K562 (cell line): ENCODE data around the gene NEMP1. TPM values are rescaled to one million over a fixed set of nuclear protein-coding genes. Genes with fewer than 3 reads are reported as not detected.

Source experiments
- ATAC-seq: fragments of 200-7000 bp; cut with Tn5 transposase; 3 replicates; pipeline ENCODE4 v1.9.1; 2020; ENCODE audit warnings: moderate library complexity
- BruUV-seq: library from RNA; stranded (reverse); fragments of 400-500 nt; replicated peaks from 2 replicates; lab custom pipeline; 2021; lab: Mats Ljungman, UMichigan
- CTCF ChIA-PET: fragments of 300-600 bp; formaldehyde crosslinking; extraction: SDS; loops from one replicate; lab custom pipeline; 2021; ENCODE audit warnings: low intra/inter-chr PET ratio; lab: Yijun Ruan, JAX
- POLR2A ChIA-PET: fragments of 300-600, 350-650 bp; sonication (Branson Sonifier 250); formaldehyde crosslinking; extraction: SDS; loops from one replicate; lab custom pipeline; 2021; ENCODE audit warnings: antibody characterized with exemption, inconsistent platforms; lab: Yijun Ruan, JAX
- DNase-seq, 4 experiments: peaks; one replicate each; pipeline versions ENCODE4 v3.0.0 to v3.0.0-alpha.2; 2011 to 2018; ENCODE audit warnings: low spot score in 3 of 4, mixed read lengths in 3 of 4; ENCODE audit errors: extremely low read depth in 1 of 4
- FAIRE-seq: peaks from 2 replicates; lab custom pipeline; 2011; peaks lifted over from hg19 to GRCh38; lab: Jason Lieb, UNC
- H2AFZ ChIP-seq: 2 replicates; pipeline ENCODE4 v1.6.0; 2011; ENCODE audit warnings: low read depth, low read length, control low read depth, inconsistent platforms
- H3K27ac ChIP-seq: fragments of 200-600 bp; 3 replicates; pipeline ENCODE4 v1.8.0; 2011; ENCODE audit warnings: low read depth, mild to moderate bottlenecking, control low read depth, inconsistent platforms, low read length, moderate library complexity, mixed read lengths; ENCODE audit errors: extremely low read depth
- H3K27me3 ChIP-seq, 2 experiments: fragments of 300-600 bp in 1 of 2; 2 replicates in 1 of 2; 3 replicates in 1 of 2; pipeline versions ENCODE4 v1.6.0 to v1.8.0; 2011; ENCODE audit warnings: inconsistent platforms in 2 of 2, low read length in 2 of 2, mild to moderate bottlenecking in 1 of 2, mixed read lengths in 1 of 2, moderate library complexity in 1 of 2; ENCODE audit not compliant: control insufficient read depth in 2 of 2, insufficient read depth in 2 of 2
- H3K36me3 ChIP-seq: fragments of 300-600 bp; 3 replicates; pipeline ENCODE4 v1.8.0; 2011; ENCODE audit warnings: mild to moderate bottlenecking, low read length, inconsistent platforms; ENCODE audit not compliant: control insufficient read depth, insufficient read depth
- H3K4me1 ChIP-seq, 2 experiments: fragments of 200-600 bp in 1 of 2; replicated peaks in 1 of 2; 2 replicates in 1 of 2; 3 replicates in 1 of 2; pipeline versions ENCODE4 v1.5.1 to v1.8.0; 2011; ENCODE audit warnings: inconsistent platforms in 2 of 2, low read length in 2 of 2, mild to moderate bottlenecking in 1 of 2, mixed read lengths in 1 of 2, moderate library complexity in 1 of 2; ENCODE audit not compliant: control insufficient read depth in 2 of 2, insufficient read depth in 2 of 2
- H3K4me2 ChIP-seq: 2 replicates; pipeline ENCODE4 v1.6.1; 2011; ENCODE audit warnings: low read length, control low read depth, inconsistent platforms, mixed read lengths; ENCODE audit not compliant: insufficient read depth
- H3K4me3 ChIP-seq: fragments of 200-600 bp; sonication (generic), shearing (Covaris generic); 2 replicates; pipeline ENCODE4 v1.5.1; 2016; ENCODE audit warnings: control low read depth, inconsistent platforms
- H3K79me2 ChIP-seq: fragments of 200-600 bp; 3 replicates; pipeline ENCODE4 v1.8.0; 2011; ENCODE audit warnings: low read length, inconsistent platforms; ENCODE audit not compliant: control insufficient read depth, insufficient read depth
- H3K9ac ChIP-seq, 2 experiments: 2 replicates each; pipeline versions ENCODE4 v1.6.0 to v1.6.1; 2011; ENCODE audit warnings: low read depth in 2 of 2, low read length in 2 of 2, control low read depth in 1 of 2, inconsistent platforms in 1 of 2, mild to moderate bottlenecking in 1 of 2, mixed read lengths in 1 of 2; ENCODE audit not compliant: insufficient read depth in 1 of 2
- H3K9me1 ChIP-seq: one replicate; pipeline ENCODE4 v1.6.0; 2011; ENCODE audit warnings: inconsistent platforms, mild to moderate bottlenecking, low read length, moderate library complexity; ENCODE audit not compliant: control insufficient read depth, insufficient read depth
- H3K9me3 ChIP-seq: replicated peaks from 2 replicates; pipeline ENCODE4 v1.5.1; 2011; ENCODE audit warnings: low read depth, low read length, inconsistent platforms; ENCODE audit not compliant: control insufficient read depth, insufficient read depth
- H4K20me1 ChIP-seq: replicated peaks from 2 replicates; pipeline ENCODE4 v1.6.1; 2011; ENCODE audit warnings: low read length, inconsistent platforms, mixed read lengths; ENCODE audit not compliant: control insufficient read depth, insufficient read depth
- ARID1B ChIP-seq: fragments of 450-650 bp; IDR thresholded peaks from 2 replicates; pipeline ENCODE4 v1.6.1; 2016; ENCODE audit warnings: antibody characterized with exemption, mild to moderate bottlenecking, inconsistent platforms
- ATF3 ChIP-seq, 2 experiments: fragments of 450-650 bp in 1 of 2; sonication (generic) in 1 of 2; formaldehyde crosslinking in 1 of 2; IDR thresholded peaks in 1 of 2; conservative IDR thresholded peaks in 1 of 2; 2 replicates each; pipeline versions ENCODE4 v1.6.1 to v1.8.1; 2016 to 2023; ENCODE audit warnings: mild to moderate bottlenecking in 2 of 2, moderate library complexity in 2 of 2, inconsistent platforms in 1 of 2, missing genetic modification reagents in 1 of 2
- BMI1 ChIP-seq: fragments of 150-350 bp; IDR thresholded peaks from 2 replicates; pipeline ENCODE4 v1.6.1; 2014; ENCODE audit warnings: low read length
- CBFA2T3 ChIP-seq: fragments of 450-650 bp; IDR thresholded peaks from 2 replicates; pipeline ENCODE4 v1.6.1; 2017
- DIDO1 ChIP-seq: fragments of 450-650 bp; IDR thresholded peaks from 2 replicates; pipeline ENCODE4 v1.6.1; 2016; ENCODE audit warnings: low read depth, missing biosample characterization, missing genetic modification characterization
- EP300 ChIP-seq: IDR thresholded peaks from 2 replicates; pipeline ENCODE4 v1.6.1; 2012; ENCODE audit warnings: low read length, improper control_type of control experiment
- GATA2 ChIP-seq: sonication (generic); formaldehyde crosslinking; IDR thresholded peaks from 2 replicates; pipeline ENCODE4 v1.4.0; 2020; ENCODE audit warnings: mild to moderate bottlenecking, missing genetic modification reagents
- HDAC1 ChIP-seq, 2 experiments: fragments of 450-650 bp; IDR thresholded peaks; 2 replicates each; pipeline ENCODE4 v1.6.1; 2016 to 2017; ENCODE audit warnings: inconsistent platforms in 1 of 2, mild to moderate bottlenecking in 1 of 2, moderate library complexity in 1 of 2
- HMGXB4 ChIP-seq: sonication (generic); formaldehyde crosslinking; IDR thresholded peaks from 2 replicates; pipeline ENCODE4 v1.8.1; 2023; ENCODE audit warnings: mild to moderate bottlenecking, missing genetic modification reagents
- KAT2B ChIP-seq: IDR thresholded peaks from one replicate; pipeline ENCODE4 v1.6.1; 2012; ENCODE audit warnings: low read depth, mild to moderate bottlenecking, control low read depth, inconsistent platforms, low read length, moderate library complexity
- MLLT1 ChIP-seq, 2 experiments: fragments of 450-650 bp; IDR thresholded peaks; 2 replicates each; pipeline ENCODE4 v1.6.1; 2016
- PML ChIP-seq: IDR thresholded peaks from 2 replicates; pipeline ENCODE4 v1.6.1; 2012; ENCODE audit warnings: low read length, inconsistent platforms
- RCOR1 ChIP-seq, 2 experiments: IDR thresholded peaks; 2 replicates each; pipeline ENCODE4 v1.6.1; 2012; ENCODE audit warnings: low read depth in 2 of 2, low read length in 2 of 2, borderline replicate concordance in 1 of 2, improper control_type of control experiment in 1 of 2
- SAP30 ChIP-seq: fragments of 200-600 bp; sonication (generic); IDR thresholded peaks from 2 replicates; pipeline ENCODE4 v1.6.1; 2012; ENCODE audit warnings: borderline replicate concordance, low read depth, mild to moderate bottlenecking, moderate library complexity, low read length, control low read depth, inconsistent platforms; ENCODE audit not compliant: insufficient read depth, poor library complexity, severe bottlenecking
- SMARCA4 ChIP-seq: fragments of 450-650 bp; IDR thresholded peaks from 2 replicates; pipeline ENCODE4 v1.6.1; 2016
- TAL1 ChIP-seq: fragments of 450-650 bp; IDR thresholded peaks from 2 replicates; pipeline ENCODE4 v1.6.1; 2016; ENCODE audit warnings: mild to moderate bottlenecking
- TCF3 ChIP-seq: sonication (generic); formaldehyde crosslinking; IDR thresholded peaks from 2 replicates; pipeline ENCODE4 v1.4.0; 2020; ENCODE audit warnings: mild to moderate bottlenecking, missing genetic modification reagents
- ZEB2 ChIP-seq: fragments of 450-650 bp; IDR thresholded peaks from 2 replicates; pipeline ENCODE4 v1.6.1; 2016
- WGBS: fragments of 100-300 bp; shearing (Covaris generic); methylation state at CpG from one replicate; pipeline ENCODE4 v1.1.6; 2016; ENCODE audit warnings: low coverage, mixed read lengths; ENCODE audit not compliant: insufficient coverage; ENCODE audit errors: missing lambda C conversion rate; 5-methylcytosine and 5-hydroxymethylcytosine counted together
- in situ Hi-C: fragments of 300-500 bp; cut with MboI; formaldehyde crosslinking; loops from 4 replicates; pipeline ENCODE4 v1.15.0; 2018; ENCODE audit warnings: inconsistent platforms, mixed read lengths
- intact Hi-C: fragments of 100-400 bp; cut with micrococcal nuclease; formaldehyde crosslinking; loops from 2 replicates; pipeline ENCODE4 v1.14.2; 2022
- polyA plus RNA-seq, 8 experiments: library from polyadenylated mRNA; depleted of rRNA in 4 of 8; stranded (reverse) in 5 of 8; unstranded in 3 of 8; fragments of >200 nt; fragmentation: Nextera tagmentation in 2 of 8; fragmentation: Illumina TruSeq in 1 of 8; extraction: Ambion mirVana in 2 of 8; extraction: Trizol in 1 of 8; gene quantifications; 2 replicates each; pipeline versions ENCODE4 v1.2.1 to v1.2.3, GENCODE V29; 2011 to 2014; ENCODE audit warnings: inconsistent platforms in 1 of 8, missing spikeins in 1 of 8
- total RNA-seq, 7 experiments: library from RNA; depleted of rRNA in 6 of 7; stranded (reverse); fragments of >200 nt in 6 of 7; fragmentation: Illumina TruSeq in 2 of 7; extraction: Trizol in 2 of 7; gene quantifications; 2 replicates each; pipeline versions ENCODE4 v1.2.1 to v1.2.3, GENCODE V29; 2011 to 2021; ENCODE audit warnings: low replicate concordance in 1 of 7

Gene NEMP1
- total and polyA plus RNA-seq, 9 of the 15 experiments (the other 6 are each of a cell fraction or from before 2014, with no cell fraction given), result 9.5 to 82.2 (median 41.2) TPM

GRCh38 chr12:57116580-57117281, 38.1 kb upstream of the NEMP1 start:
- no peak overlapping the region for H2AFZ ChIP-seq
- H3K4me2 ChIP-seq, result no peak overlapping the region
- FAIRE-seq, result peak; percentile 83
- H3K36me3 ChIP-seq, result no peaks in the 10 kb centered on the region
- in situ Hi-C loops, result no loop called here
- WGBS, result 2% methylated on average over 5 of the region's 5 CpGs
- H3K9me3 ChIP-seq, result no peaks in the 10 kb centered on the region
- H3K9me1 ChIP-seq, result no peaks in the 10 kb centered on the region
- BruUV-seq, result no TSS peak
- intact Hi-C loops, result no loop called here
- peaks cover 14 to 20% of the 10 kb centered on the region in 2 experiments; a peak in 4 of 5 replicates for H3K4me1 ChIP-seq
- H3K9ac ChIP-seq, result peak overlapping the region in 1 of 2 experiments; percentile 3; a peak in 1 of 4 replicates
- no peak overlapping the region for H3K4me3 ChIP-seq
- peak; percentile 56 for ATAC-seq
- ChIA-PET CTCF (no interaction called here), POLR2A (interaction anchor here (0.6 to 1.1 kb wide), 6 partner anchors 9 to 783 kb away, joined by 3 to 8 read pairs (median 3); partner anchors contain the start of genes DDIT3 and PAN2)
- H4K20me1 ChIP-seq, result no peaks in the 10 kb centered on the region; the same call in 1 of the 2 replicates
- H3K79me2 ChIP-seq, result no peaks in the 10 kb centered on the region
- H3K27ac ChIP-seq, result no peak overlapping the region
- no peaks in the 10 kb centered on the region for H3K27me3 ChIP-seq
- DNase-seq, result peak; percentile 33 to 71 (median 43)
- TF ChIP-seq ATF3 (IDR thresholded peaks at IDR 0.05) (0 out of 2 replicates have a peak, but pooled peaks have one; percentile 24), ATF3 (CRISPR knock-in tag; conservative IDR thresholded peaks at IDR 0.05) (no peak), MLLT1 (IDR thresholded peaks at IDR 0.05) (peak in 1 of 2 experiments; percentile 86; a peak in 2 of 4 replicates), SAP30 (no peak), KAT2B (no peak), GATA2 (peak; percentile 32; the same call in 1 of the 2 replicates), RCOR1 (IDR thresholded peaks at IDR 0.05; ENCODE audit: borderline replicate concordance in 1 of 2, low read depth in 2 of 2, low read length in 2 of 2) (peak in 1 of 2 experiments; percentile 72; a peak in 3 of 4 replicates), ARID1B (peak; percentile 84), HMGXB4 (CRISPR knock-in tag) (no peak), PML (peak; percentile 49; the same call in 1 of the 2 replicates), TCF3 (CRISPR knock-in tag) (peak; percentile 91), CBFA2T3 (peak; percentile 85), TAL1 (peak; percentile 66), HDAC1 (IDR thresholded peaks at IDR 0.05) (peak in 1 of 2 experiments; percentile 74; a peak in 2 of 4 replicates), ZEB2 (0 out of 2 replicates have a peak, but pooled peaks have one; percentile 35), DIDO1 (tag) (no peak), SMARCA4 (peak; percentile 51; the same call in 1 of the 2 replicates), BMI1 (no peak), EP300 (peak; percentile 32; the same call in 1 of the 2 replicates)
